C4-2B (cell line): ENCODE measurements around the gene USP25.

Source experiments
- ZFX ChIP-seq: fragments of 450-650 bp; IDR thresholded peaks from 2 replicates; pipeline ENCODE4 v1.6.1; 2017
- TF ChIP-seq, protein P1 (sequence below): fragments of 450-650 bp; conservative IDR thresholded peaks from 2 replicates; pipeline ENCODE4 v1.5.1; 2017; ENCODE audit warnings: mild to moderate bottlenecking

DNA sequence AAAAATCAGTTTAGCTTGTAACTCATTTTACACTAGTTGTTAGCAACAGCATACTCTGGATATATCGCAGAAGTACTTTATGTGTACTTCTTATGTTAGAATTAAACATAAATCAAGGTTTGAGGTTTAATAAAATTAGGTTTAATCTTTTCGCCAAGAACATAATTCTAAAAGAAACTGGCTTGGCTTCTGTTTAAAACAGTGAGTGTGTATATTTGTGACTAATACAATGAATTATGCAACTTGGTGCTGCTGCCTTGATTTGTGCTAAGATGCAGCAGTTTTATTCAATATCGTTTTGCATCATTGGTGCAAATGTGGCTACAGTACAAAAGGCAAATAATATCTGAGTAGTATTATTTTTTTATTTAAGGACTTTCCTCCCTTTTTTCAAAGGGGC, 44.8 kb downstream of the USP25 start:
- TF ChIP-seq, protein P1, sequence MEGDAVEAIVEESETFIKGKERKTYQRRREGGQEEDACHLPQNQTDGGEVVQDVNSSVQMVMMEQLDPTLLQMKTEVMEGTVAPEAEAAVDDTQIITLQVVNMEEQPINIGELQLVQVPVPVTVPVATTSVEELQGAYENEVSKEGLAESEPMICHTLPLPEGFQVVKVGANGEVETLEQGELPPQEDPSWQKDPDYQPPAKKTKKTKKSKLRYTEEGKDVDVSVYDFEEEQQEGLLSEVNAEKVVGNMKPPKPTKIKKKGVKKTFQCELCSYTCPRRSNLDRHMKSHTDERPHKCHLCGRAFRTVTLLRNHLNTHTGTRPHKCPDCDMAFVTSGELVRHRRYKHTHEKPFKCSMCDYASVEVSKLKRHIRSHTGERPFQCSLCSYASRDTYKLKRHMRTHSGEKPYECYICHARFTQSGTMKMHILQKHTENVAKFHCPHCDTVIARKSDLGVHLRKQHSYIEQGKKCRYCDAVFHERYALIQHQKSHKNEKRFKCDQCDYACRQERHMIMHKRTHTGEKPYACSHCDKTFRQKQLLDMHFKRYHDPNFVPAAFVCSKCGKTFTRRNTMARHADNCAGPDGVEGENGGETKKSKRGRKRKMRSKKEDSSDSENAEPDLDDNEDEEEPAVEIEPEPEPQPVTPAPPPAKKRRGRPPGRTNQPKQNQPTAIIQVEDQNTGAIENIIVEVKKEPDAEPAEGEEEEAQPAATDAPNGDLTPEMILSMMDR, result no peak
- no peak for TF ChIP-seq ZFX
